Fibroblast of mammary gland (primary cell): ENCODE measurements around the gene ACSF2.
A peak's percentile ranks its signal among the peaks of the same experiment; 100 is the strongest.

ENCODE experiments used
- DNase-seq: peaks from one replicate; pipeline ENCODE4 v3.0.0-alpha.2; 2010; ENCODE audit warnings: low read depth
- H3K4me3 ChIP-seq: 2 replicates; pipeline ENCODE4 v1.5.1; 2011; ENCODE audit warnings: low read depth, mild to moderate bottlenecking, low read length, moderate library complexity; ENCODE audit not compliant: control insufficient read depth
- TF ChIP-seq, protein P1 (sequence below): conservative IDR thresholded peaks from 2 replicates; pipeline ENCODE4 v1.5.1; 2011; ENCODE audit warnings: low read depth, low read length, inconsistent platforms; ENCODE audit not compliant: control insufficient read depth, insufficient read depth

ACSF2 gene

DNA sequence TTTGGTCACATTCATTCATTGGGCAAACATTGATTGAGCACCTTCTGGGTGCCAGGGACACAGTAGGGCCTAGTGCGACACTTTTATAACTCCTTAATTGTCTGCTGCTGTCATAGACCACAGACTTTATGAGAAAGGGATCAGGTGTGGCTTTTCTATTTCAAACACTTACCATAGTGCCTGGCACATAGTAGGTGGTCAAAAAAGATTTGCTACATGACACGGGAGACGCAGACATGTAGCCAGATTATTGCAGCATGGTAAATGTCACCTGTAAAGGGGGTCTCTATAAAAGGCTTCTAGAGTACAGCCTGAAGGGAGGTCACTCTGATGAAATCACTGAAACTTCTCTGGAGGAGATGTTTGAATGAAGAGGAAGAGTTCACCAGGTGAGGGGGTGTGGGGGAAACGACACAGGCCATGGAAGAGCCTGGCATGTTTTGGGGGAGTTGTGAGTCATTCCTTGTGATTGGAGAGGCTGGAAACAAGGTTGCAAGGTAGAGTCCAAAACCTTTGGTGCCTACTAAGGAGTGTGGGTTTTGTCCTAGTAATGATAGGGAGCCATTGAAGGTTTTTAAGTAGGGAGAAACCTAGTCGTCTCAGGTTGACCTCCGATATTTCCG is 54.2 kb downstream of the ACSF2 start:
- TF ChIP-seq, protein P1, sequence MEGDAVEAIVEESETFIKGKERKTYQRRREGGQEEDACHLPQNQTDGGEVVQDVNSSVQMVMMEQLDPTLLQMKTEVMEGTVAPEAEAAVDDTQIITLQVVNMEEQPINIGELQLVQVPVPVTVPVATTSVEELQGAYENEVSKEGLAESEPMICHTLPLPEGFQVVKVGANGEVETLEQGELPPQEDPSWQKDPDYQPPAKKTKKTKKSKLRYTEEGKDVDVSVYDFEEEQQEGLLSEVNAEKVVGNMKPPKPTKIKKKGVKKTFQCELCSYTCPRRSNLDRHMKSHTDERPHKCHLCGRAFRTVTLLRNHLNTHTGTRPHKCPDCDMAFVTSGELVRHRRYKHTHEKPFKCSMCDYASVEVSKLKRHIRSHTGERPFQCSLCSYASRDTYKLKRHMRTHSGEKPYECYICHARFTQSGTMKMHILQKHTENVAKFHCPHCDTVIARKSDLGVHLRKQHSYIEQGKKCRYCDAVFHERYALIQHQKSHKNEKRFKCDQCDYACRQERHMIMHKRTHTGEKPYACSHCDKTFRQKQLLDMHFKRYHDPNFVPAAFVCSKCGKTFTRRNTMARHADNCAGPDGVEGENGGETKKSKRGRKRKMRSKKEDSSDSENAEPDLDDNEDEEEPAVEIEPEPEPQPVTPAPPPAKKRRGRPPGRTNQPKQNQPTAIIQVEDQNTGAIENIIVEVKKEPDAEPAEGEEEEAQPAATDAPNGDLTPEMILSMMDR = no peak
- DNase-seq = no peak
- H3K4me3 ChIP-seq = no peak overlapping the region

DNA sequence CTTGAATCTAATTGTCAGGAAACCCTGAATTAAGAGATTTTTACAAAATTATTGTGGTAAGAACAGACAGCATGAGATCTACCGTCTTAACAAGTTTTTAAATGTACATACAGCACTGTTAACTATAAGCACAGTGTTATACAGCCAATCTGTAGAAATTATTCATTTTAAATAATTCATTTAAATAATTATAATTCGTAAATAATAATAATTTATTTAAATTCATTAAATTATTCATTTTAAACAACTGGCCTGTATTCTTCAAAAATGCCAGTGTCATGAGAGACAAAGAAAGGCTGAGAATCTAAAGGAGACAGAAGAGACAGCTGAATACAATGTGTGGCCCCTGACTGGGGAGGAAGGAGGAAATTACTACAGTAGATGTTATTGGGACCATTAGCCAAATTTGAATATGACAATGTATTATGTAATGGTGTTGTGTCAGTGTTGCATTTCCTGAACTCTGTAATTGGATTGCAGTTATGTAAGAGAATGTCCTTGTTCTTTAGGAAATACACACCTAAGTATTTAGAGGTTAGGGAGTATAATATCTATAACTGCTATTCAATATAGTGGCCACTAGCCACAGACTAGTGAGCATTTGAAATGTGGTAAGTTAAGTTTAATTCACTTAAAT is 55.0 kb downstream of the ACSF2 start:
- no peak for DNase-seq
- TF ChIP-seq, protein P1 = no peak

DNA sequence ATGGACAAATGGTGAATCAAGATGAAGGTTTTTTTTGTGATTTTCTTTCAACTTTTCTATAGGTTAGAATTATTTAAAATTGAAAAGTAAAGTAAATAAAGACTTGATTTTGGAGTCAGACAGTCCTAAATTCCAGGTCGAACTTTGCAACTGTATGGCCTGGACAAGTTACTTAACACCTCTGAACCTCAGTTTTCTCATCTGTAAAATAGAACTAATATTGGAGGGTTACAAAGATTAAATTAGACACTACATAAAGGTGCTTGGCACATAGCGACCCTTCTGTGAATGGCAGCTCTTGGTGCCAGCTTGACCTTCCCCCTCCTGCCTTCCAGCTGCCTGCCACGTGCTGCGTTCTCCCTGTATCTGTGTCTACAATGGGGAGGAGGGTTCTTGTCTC is 55.6 kb downstream of the ACSF2 start:
- no peak overlapping the region for H3K4me3 ChIP-seq
- TF ChIP-seq, protein P1 = no peak
- DNase-seq = no peak

More for the DNA sequence above, 55.0 kb downstream of the ACSF2 start:
- no peak overlapping the region for H3K4me3 ChIP-seq

DNA sequence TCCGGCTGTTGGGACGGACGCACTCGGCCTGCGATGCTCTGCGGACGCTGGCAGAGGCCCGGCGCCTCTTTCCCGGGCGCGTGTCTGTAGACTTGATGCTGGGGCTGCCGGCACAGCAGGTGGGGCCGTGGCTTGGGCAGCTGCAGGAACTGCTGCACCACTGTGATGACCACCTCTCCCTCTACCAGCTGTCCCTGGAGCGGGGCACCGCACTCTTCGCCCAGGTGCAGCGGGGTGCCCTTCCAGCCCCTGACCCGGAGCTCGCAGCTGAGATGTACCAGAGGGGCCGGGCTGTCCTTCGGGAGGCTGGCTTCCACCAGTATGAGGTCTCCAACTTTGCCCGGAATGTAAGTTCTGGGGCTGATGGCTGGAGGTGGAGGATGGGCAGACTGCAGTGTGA is 56.1 kb downstream of the ACSF2 start:
- TF ChIP-seq, protein P1 = no peak
- no peak for DNase-seq

GRCh38 chr17:50482516-50482915 is 56.5 kb downstream of the ACSF2 start:
- H3K4me3 ChIP-seq = no peak overlapping the region
- peak; percentile 98 for DNase-seq
- TF ChIP-seq, protein P1 = peak; percentile 93

More for the DNA sequence above, 56.1 kb downstream of the ACSF2 start:
- H3K4me3 ChIP-seq = no peak overlapping the region

- DNase-seq = no peak
- H3K4me3 ChIP-seq = no peak overlapping the region
- TF ChIP-seq, protein P1 = no peak
Measured at GRCh38 chr17:50483266-50483665, 57.2 kb downstream of the ACSF2 start.
